ENCODE results near the gene CAPZB.
"Not testable (repeated sequence)": the region's sequence is repeated elsewhere in the genome, so short reads cannot be mapped to it uniquely, and the experiment has no call there.

The CAPZB gene

GRCh38 chr1:19309123-19309813, 176.1 kb downstream of the CAPZB start:
- no peak for TF ChIP-seq EZH2 (IDR thresholded peaks at IDR 0.05)
- TF ChIP-seq POLR2AphosphoS5 (IDR thresholded peaks at IDR 0.05; ENCODE audit: borderline replicate concordance, low read depth, low read length): no peak
- TF ChIP-seq FOXP2 (optimal IDR thresholded peaks at IDR 0.05; ENCODE audit: control extremely low read depth, extremely low read length, insufficient read depth): no peak
- no peak overlapping the region for H3K4me3 ChIP-seq
- H3K27ac ChIP-seq: no peak overlapping the region
- H3K9me3 ChIP-seq (ENCODE audit: low read depth, low read length): no peaks in the 10 kb centered on the region
- peaks cover 46% of the 10 kb centered on the region for H3K36me3 ChIP-seq (ENCODE audit: insufficient read depth, low read length)
- DNase-seq (ENCODE audit: low read depth, low spot score): no peak
- no peak overlapping the region for H3K9ac ChIP-seq (ENCODE audit: insufficient read length)

- H3K27ac ChIP-seq: no peak overlapping the region
- H3K9ac ChIP-seq (ENCODE audit: insufficient read length): no peak overlapping the region
- H3K9me3 ChIP-seq (ENCODE audit: low read depth, low read length): no peaks in the 10 kb centered on the region
- no peak overlapping the region for H3K4me3 ChIP-seq
- DNase-seq (ENCODE audit: low read depth, low spot score): no peak
- TF ChIP-seq POLR2AphosphoS5 (IDR thresholded peaks at IDR 0.05; ENCODE audit: borderline replicate concordance, low read depth, low read length) (no peak), FOXP2 (optimal IDR thresholded peaks at IDR 0.05; ENCODE audit: control extremely low read depth, extremely low read length, insufficient read depth) (no peak), EZH2 (IDR thresholded peaks at IDR 0.05) (no peak)
- peaks cover 53% of the 10 kb centered on the region for H3K36me3 ChIP-seq (ENCODE audit: insufficient read depth, low read length)
Observed at GRCh38 chr1:19308509-19308907, 176.8 kb downstream of the CAPZB start.

- no peak for DNase-seq (ENCODE audit: low read depth, low spot score)
- Histone ChIP-seq H3K9me3 (ENCODE audit: low read depth, low read length) (no peaks in the 10 kb centered on the region), H3K27ac (no peak overlapping the region), H3K4me3 (no peak overlapping the region), H3K36me3 (ENCODE audit: insufficient read depth, low read length) (peaks cover 59% of the 10 kb centered on the region), H3K9ac (ENCODE audit: insufficient read length) (no peak overlapping the region)
- TF ChIP-seq FOXP2 (optimal IDR thresholded peaks at IDR 0.05; ENCODE audit: control extremely low read depth, extremely low read length, insufficient read depth) (no peak), EZH2 (IDR thresholded peaks at IDR 0.05) (no peak), POLR2AphosphoS5 (IDR thresholded peaks at IDR 0.05; ENCODE audit: borderline replicate concordance, low read depth, low read length) (no peak)
Observed at GRCh38 chr1:19307794-19308508, 177.4 kb downstream of the CAPZB start.

GRCh38 chr1:19306941-19307340, 178.4 kb downstream of the CAPZB start:
- no peak for DNase-seq (ENCODE audit: low read depth, low spot score)
- Histone ChIP-seq H3K9me3 (ENCODE audit: low read depth, low read length) (no peaks in the 10 kb centered on the region), H3K27ac (no peak overlapping the region), H3K4me3 (no peak overlapping the region), H3K36me3 (ENCODE audit: insufficient read depth, low read length) (peaks cover 67% of the 10 kb centered on the region), H3K9ac (ENCODE audit: insufficient read length) (no peak overlapping the region)
- TF ChIP-seq POLR2AphosphoS5 (IDR thresholded peaks at IDR 0.05; ENCODE audit: borderline replicate concordance, low read depth, low read length) (no peak), EZH2 (IDR thresholded peaks at IDR 0.05) (no peak), FOXP2 (optimal IDR thresholded peaks at IDR 0.05; ENCODE audit: control extremely low read depth, extremely low read length, insufficient read depth) (no peak)

DNA sequence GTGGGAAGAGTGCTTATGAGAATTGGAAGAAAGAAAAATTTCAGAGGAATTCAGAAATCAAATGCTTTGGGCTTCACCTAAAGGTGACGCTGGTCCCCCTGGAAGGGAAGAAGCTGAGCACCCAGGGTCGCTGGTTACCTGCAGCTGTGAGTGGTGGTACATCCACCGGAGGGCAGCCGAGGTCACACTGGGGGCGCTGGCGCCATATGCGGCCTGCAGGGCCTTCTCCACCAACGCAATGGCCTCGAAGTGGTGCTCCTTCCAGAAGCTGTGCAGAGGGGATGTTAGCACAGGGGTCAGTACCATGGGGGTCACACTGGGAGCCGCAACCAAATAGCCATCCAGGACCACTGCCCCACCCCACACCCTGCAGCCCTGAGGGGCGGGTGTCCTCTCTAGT, 179.5 kb downstream of the CAPZB start:
- no peak for TF ChIP-seq FOXP2 (optimal IDR thresholded peaks at IDR 0.05; ENCODE audit: control extremely low read depth, extremely low read length, insufficient read depth)
- TF ChIP-seq EZH2 (IDR thresholded peaks at IDR 0.05): no peak
- no peak for TF ChIP-seq POLR2AphosphoS5 (IDR thresholded peaks at IDR 0.05; ENCODE audit: borderline replicate concordance, low read depth, low read length)
- no peak overlapping the region for H3K9ac ChIP-seq (ENCODE audit: insufficient read length)
- H3K4me3 ChIP-seq: no peak overlapping the region
- H3K36me3 ChIP-seq (ENCODE audit: insufficient read depth, low read length): peaks cover 69% of the 10 kb centered on the region
- no peaks in the 10 kb centered on the region for H3K9me3 ChIP-seq (ENCODE audit: low read depth, low read length)
- no peak for DNase-seq (ENCODE audit: low read depth, low spot score)
- no peak overlapping the region for H3K27ac ChIP-seq

DNA sequence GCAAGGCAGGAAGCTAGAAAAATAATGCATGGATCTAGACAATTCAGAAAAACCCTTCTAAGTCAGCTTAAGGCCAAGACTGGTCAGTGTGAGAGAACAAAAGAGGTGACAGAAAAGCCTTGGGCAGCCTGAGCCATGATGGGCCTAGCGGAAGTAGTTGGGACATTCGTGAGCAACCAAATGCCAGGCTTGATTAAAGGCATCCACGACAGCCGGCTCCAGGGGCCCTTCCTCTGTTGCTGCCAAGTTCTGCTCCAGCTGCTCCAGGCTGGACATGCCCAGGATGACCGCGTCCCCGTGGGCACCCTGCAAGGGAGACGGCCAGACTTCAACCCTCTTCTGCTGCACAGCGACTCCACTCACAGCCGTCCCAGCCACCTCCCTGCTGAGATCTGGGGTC, 181.3 kb downstream of the CAPZB start:
- not testable (repeated sequence) for H3K9me3 ChIP-seq (ENCODE audit: low read depth, low read length); H3K9ac ChIP-seq (ENCODE audit: insufficient read length); H3K4me3 ChIP-seq; H3K27ac ChIP-seq; DNase-seq (ENCODE audit: low read depth, low spot score)
- peaks cover 66% of the 10 kb centered on the region for H3K36me3 ChIP-seq (ENCODE audit: insufficient read depth, low read length)

GRCh38 chr1:19300211-19300610, 185.1 kb downstream of the CAPZB start:
- Histone ChIP-seq H3K9me3 (ENCODE audit: low read depth, low read length) (no peaks in the 10 kb centered on the region), H3K4me3 (no peak overlapping the region), H3K9ac (ENCODE audit: insufficient read length) (no peak overlapping the region), H3K36me3 (ENCODE audit: insufficient read depth, low read length) (peaks cover 35% of the 10 kb centered on the region), H3K27ac (no peak overlapping the region)
- TF ChIP-seq EZH2 (IDR thresholded peaks at IDR 0.05) (no peak), POLR2AphosphoS5 (IDR thresholded peaks at IDR 0.05; ENCODE audit: borderline replicate concordance, low read depth, low read length) (no peak; the same call in 1 of the 2 replicates), FOXP2 (optimal IDR thresholded peaks at IDR 0.05; ENCODE audit: control extremely low read depth, extremely low read length, insufficient read depth) (no peak)
- no peak for DNase-seq (ENCODE audit: low read depth, low spot score)

- no peaks in the 10 kb centered on the region for H3K9me3 ChIP-seq (ENCODE audit: low read depth, low read length)
- no peak overlapping the region for H3K4me3 ChIP-seq
- no peak for DNase-seq (ENCODE audit: low read depth, low spot score)
- H3K36me3 ChIP-seq (ENCODE audit: insufficient read depth, low read length): peaks cover 11% of the 10 kb centered on the region
- H3K9ac ChIP-seq (ENCODE audit: insufficient read length): no peak overlapping the region
- H3K27ac ChIP-seq: no peak overlapping the region
- TF ChIP-seq EZH2 (IDR thresholded peaks at IDR 0.05) (no peak), FOXP2 (optimal IDR thresholded peaks at IDR 0.05; ENCODE audit: control extremely low read depth, extremely low read length, insufficient read depth) (no peak), POLR2AphosphoS5 (IDR thresholded peaks at IDR 0.05; ENCODE audit: borderline replicate concordance, low read depth, low read length) (no peak)
Observed at GRCh38 chr1:19294638-19295037, 190.7 kb downstream of the CAPZB start.

All from SK-N-MC (cell line).